ENCODE data around the gene AXDND1.
"Not testable (repeated sequence)": the region's sequence is repeated elsewhere in the genome, so short reads cannot be mapped to it uniquely, and the experiment has no call there.

DNA sequence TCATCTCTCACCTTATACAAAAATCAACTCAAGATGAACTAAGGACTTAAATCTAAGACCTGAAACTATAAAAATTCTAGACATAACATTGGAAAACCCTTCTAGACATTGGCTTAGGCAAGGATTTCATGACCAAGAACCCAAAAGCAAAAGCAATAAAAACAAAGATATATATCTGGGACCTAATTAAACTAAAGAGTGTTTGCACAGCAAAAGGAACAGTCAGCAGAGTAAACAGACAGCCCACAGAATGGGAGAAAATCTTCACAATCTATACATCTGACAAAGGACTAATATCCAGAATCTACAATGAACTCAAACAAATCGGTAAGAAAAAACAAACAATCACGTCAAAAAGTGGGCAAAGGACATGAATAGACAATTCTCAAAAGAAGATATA lies 33.6 kb downstream of the AXDND1 start:
- TF ChIP-seq, protein P1, sequence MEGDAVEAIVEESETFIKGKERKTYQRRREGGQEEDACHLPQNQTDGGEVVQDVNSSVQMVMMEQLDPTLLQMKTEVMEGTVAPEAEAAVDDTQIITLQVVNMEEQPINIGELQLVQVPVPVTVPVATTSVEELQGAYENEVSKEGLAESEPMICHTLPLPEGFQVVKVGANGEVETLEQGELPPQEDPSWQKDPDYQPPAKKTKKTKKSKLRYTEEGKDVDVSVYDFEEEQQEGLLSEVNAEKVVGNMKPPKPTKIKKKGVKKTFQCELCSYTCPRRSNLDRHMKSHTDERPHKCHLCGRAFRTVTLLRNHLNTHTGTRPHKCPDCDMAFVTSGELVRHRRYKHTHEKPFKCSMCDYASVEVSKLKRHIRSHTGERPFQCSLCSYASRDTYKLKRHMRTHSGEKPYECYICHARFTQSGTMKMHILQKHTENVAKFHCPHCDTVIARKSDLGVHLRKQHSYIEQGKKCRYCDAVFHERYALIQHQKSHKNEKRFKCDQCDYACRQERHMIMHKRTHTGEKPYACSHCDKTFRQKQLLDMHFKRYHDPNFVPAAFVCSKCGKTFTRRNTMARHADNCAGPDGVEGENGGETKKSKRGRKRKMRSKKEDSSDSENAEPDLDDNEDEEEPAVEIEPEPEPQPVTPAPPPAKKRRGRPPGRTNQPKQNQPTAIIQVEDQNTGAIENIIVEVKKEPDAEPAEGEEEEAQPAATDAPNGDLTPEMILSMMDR (optimal IDR thresholded peaks at IDR 0.05 in 1 of 3, IDR thresholded peaks at IDR 0.05 in 1 of 3, conservative IDR thresholded peaks at IDR 0.05 in 1 of 3; ENCODE audit: extremely low read depth in 1 of 3, insufficient read depth in 2 of 3, low read length in 3 of 3), result not testable (repeated sequence)
- TF ChIP-seq EZH2 (IDR thresholded peaks at IDR 0.05; ENCODE audit: low read length), result not testable (repeated sequence)

All from keratinocyte (primary cell).